OCI-LY7 (cell line): Measurements from ENCODE around the gene COPG1. TPM values are rescaled to one million over a fixed set of nuclear protein-coding genes. Genes with fewer than 3 reads are reported as not detected.

Experiments used
- BruUV-seq: library from RNA; stranded (reverse); fragments of 400-500 nt; replicated peaks from 2 replicates; lab custom pipeline; 2021; lab: Mats Ljungman, UMichigan
- CTCF ChIA-PET: fragments of 300-600 bp; sonication (Branson Sonifier 250); formaldehyde crosslinking; loops from one replicate; lab custom pipeline; 2022; ENCODE audit warnings: antibody characterized with exemption; ENCODE audit not compliant: unreplicated experiment; lab: Charles Lee
- POLR2A ChIA-PET: fragments of 300-600 bp; sonication (Branson Sonifier 250); formaldehyde crosslinking; loops from one replicate; lab custom pipeline; 2022; ENCODE audit warnings: antibody characterized with exemption; lab: Charles Lee
- DNase-seq: peaks from one replicate; pipeline ENCODE4 v3.0.0-alpha.2; 2015; ENCODE audit warnings: low spot score
- H2AFZ ChIP-seq: fragments of 200-600 bp; sonication (generic), shearing (Covaris generic); 2 replicates; pipeline ENCODE4 v1.6.1; 2014; ENCODE audit warnings: mild to moderate bottlenecking, antibody characterized with exemption, low read length, moderate library complexity
- H3K27ac ChIP-seq: fragments of 200-600 bp; sonication (generic); 2 replicates; pipeline ENCODE4 v1.5.1; 2014; ENCODE audit warnings: mixed run types, low read depth, mild to moderate bottlenecking, moderate library complexity, low read length, inconsistent platforms; ENCODE audit not compliant: poor library complexity, severe bottlenecking
- H3K36me3 ChIP-seq: fragments of 200-600 bp; sonication (generic); 2 replicates; pipeline ENCODE4 v1.6.1; 2014; ENCODE audit warnings: mild to moderate bottlenecking, antibody characterized with exemption, low read length, moderate library complexity, mixed read lengths; ENCODE audit not compliant: insufficient read depth
- H3K4me1 ChIP-seq: fragments of 200-600 bp; sonication (generic); 2 replicates; pipeline ENCODE4 v1.5.1; 2014; ENCODE audit warnings: mild to moderate bottlenecking, low read length; ENCODE audit not compliant: insufficient read depth, poor library complexity, severe bottlenecking
- H3K4me2 ChIP-seq: fragments of 200-600 bp; sonication (generic); 2 replicates; pipeline ENCODE4 v1.6.1; 2014; ENCODE audit warnings: mild to moderate bottlenecking, low read length
- H3K4me3 ChIP-seq: fragments of 200-600 bp; sonication (generic); 2 replicates; pipeline ENCODE4 v1.5.1; 2014; ENCODE audit warnings: mild to moderate bottlenecking, low read depth, low read length; ENCODE audit not compliant: poor library complexity, severe bottlenecking
- H3K79me2 ChIP-seq: fragments of 200-600 bp; sonication (generic); 2 replicates; pipeline ENCODE4 v1.6.1; 2016; ENCODE audit warnings: low read depth, mild to moderate bottlenecking, low read length, moderate library complexity, mixed read lengths; ENCODE audit not compliant: insufficient read depth
- H3K9me2 ChIP-seq: fragments of 200-600 bp; sonication (generic); 2 replicates; pipeline ENCODE4 v1.6.1; 2016; ENCODE audit warnings: mild to moderate bottlenecking, low read length, mixed read lengths; ENCODE audit not compliant: insufficient read depth
- H3K9me3 ChIP-seq: fragments of 200-600 bp; sonication (generic); 2 replicates; pipeline ENCODE4 v1.6.1; 2014; ENCODE audit warnings: mild to moderate bottlenecking, mixed run types, low read length, mixed read lengths
- H4K20me1 ChIP-seq: fragments of 200-600 bp; sonication (generic); 2 replicates; pipeline ENCODE4 v1.6.1; 2014; ENCODE audit warnings: mild to moderate bottlenecking, antibody characterized with exemption, low read length, moderate library complexity, mixed read lengths; ENCODE audit not compliant: insufficient read depth
- EZH2phosphoT487 ChIP-seq: fragments of 200-600 bp; sonication (generic); IDR thresholded peaks from 2 replicates; pipeline ENCODE4 v1.6.1; 2018; ENCODE audit warnings: low read depth, borderline replicate concordance, mild to moderate bottlenecking, mixed run types, antibody characterized with exemption, low read length, moderate library complexity, mixed read lengths
- intact Hi-C: fragments of 100-400 bp; cut with micrococcal nuclease; formaldehyde crosslinking; loops from one replicate; pipeline ENCODE4 v1.10.0; 2022; ENCODE audit not compliant: unreplicated experiment
- total RNA-seq, 2 experiments: library from RNA; depleted of rRNA in 1 of 2; stranded (reverse); fragments of >200 nt in 1 of 2; shearing (Covaris generic) in 1 of 2; gene quantifications; 2 replicates each; pipeline ENCODE4 v1.2.3, GENCODE V29; 2014 to 2022
- TF ChIP-seq, protein P1 (sequence below): fragments of 200-600 bp; sonication (generic); conservative IDR thresholded peaks from 2 replicates; pipeline ENCODE4 v1.5.1; 2014; ENCODE audit warnings: mild to moderate bottlenecking, antibody characterized with exemption, low read length, moderate library complexity, mixed read lengths

Gene COPG1
- total RNA-seq, 2 experiments from 2014 or later, result 91.9 to 182 TPM

GRCh38 chr3:129233538-129233937 is 15.9 kb upstream of the COPG1 start:
- H3K4me1 ChIP-seq, result peaks cover 65% of the 10 kb centered on the region
- no peaks in the 10 kb centered on the region for H3K36me3 ChIP-seq
- ChIA-PET POLR2A (interaction anchor here (0.5 to 3.1 kb wide), 20 partner anchors 9 to 1111 kb away, joined by 3 to 34 read pairs (median 4); partner anchors contain the start of gene COPG1), CTCF (interaction anchor here (0.8 to 1.2 kb wide), 2 partner anchors 71 to 217 kb away, joined by 3 to 5 read pairs; no protein-coding TSS in a partner anchor)
- DNase-seq, result peak; percentile 98
- no TSS peak for BruUV-seq
- peak overlapping the region; percentile 45 for H3K4me3 ChIP-seq
- peaks cover 9% of the 10 kb centered on the region; the same call in 1 of the 2 replicates for H3K9me3 ChIP-seq
- H4K20me1 ChIP-seq, result no peaks in the 10 kb centered on the region
- no peak for TF ChIP-seq EZH2phosphoT487
- TF ChIP-seq, protein P1, sequence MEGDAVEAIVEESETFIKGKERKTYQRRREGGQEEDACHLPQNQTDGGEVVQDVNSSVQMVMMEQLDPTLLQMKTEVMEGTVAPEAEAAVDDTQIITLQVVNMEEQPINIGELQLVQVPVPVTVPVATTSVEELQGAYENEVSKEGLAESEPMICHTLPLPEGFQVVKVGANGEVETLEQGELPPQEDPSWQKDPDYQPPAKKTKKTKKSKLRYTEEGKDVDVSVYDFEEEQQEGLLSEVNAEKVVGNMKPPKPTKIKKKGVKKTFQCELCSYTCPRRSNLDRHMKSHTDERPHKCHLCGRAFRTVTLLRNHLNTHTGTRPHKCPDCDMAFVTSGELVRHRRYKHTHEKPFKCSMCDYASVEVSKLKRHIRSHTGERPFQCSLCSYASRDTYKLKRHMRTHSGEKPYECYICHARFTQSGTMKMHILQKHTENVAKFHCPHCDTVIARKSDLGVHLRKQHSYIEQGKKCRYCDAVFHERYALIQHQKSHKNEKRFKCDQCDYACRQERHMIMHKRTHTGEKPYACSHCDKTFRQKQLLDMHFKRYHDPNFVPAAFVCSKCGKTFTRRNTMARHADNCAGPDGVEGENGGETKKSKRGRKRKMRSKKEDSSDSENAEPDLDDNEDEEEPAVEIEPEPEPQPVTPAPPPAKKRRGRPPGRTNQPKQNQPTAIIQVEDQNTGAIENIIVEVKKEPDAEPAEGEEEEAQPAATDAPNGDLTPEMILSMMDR, result no peak
- peak overlapping the region; percentile 86 for H3K27ac ChIP-seq
- intact Hi-C loops, result loop anchor here (1.0 to 5.0 kb wide), 3 partner anchors 49 to 111 kb away; partner anchors contain the start of genes ISY1 and RAB43
- peak overlapping the region; percentile 74 for H3K4me2 ChIP-seq
- no peaks in the 10 kb centered on the region for H3K79me2 ChIP-seq
- peak overlapping the region; percentile 35; the same call in 1 of the 2 replicates for H2AFZ ChIP-seq
- no peaks in the 10 kb centered on the region for H3K9me2 ChIP-seq

GRCh38 chr3:129234441-129234840 is 15.0 kb upstream of the COPG1 start:
- H3K9me3 ChIP-seq, result peaks cover 9% of the 10 kb centered on the region; the same call in 1 of the 2 replicates
- no peaks in the 10 kb centered on the region for H3K36me3 ChIP-seq
- no peak for DNase-seq
- peak overlapping the region; percentile 74 for H3K4me2 ChIP-seq
- no peak for TF ChIP-seq EZH2phosphoT487
- TF ChIP-seq, protein P1, result no peak
- peak overlapping the region; percentile 5 for H3K4me3 ChIP-seq
- no TSS peak for BruUV-seq
- H3K79me2 ChIP-seq, result no peaks in the 10 kb centered on the region
- peak overlapping the region; percentile 39; the same call in 1 of the 2 replicates for H2AFZ ChIP-seq
- H3K27ac ChIP-seq, result peak overlapping the region; percentile 86
- ChIA-PET CTCF (no interaction called here), POLR2A (interaction anchor here (0.7 to 3.1 kb wide), 4 partner anchors 10 to 519 kb away, joined by 4 to 34 read pairs (median 6); no protein-coding TSS in a partner anchor)
- intact Hi-C loops, result loop anchor here (5.0 kb wide), 1 partner anchor 112 kb away; the partner anchor contains the start of gene RAB43
- H3K4me1 ChIP-seq, result peaks cover 62% of the 10 kb centered on the region
- no peaks in the 10 kb centered on the region for H4K20me1 ChIP-seq
- no peaks in the 10 kb centered on the region for H3K9me2 ChIP-seq
